Hepatocyte (in vitro differentiated cells): ENCODE data around the gene SMIM24. TPM values are rescaled to one million over a fixed set of nuclear protein-coding genes. Genes with fewer than 3 reads are reported as not detected.
A peak's percentile ranks its signal among the peaks of the same experiment; 100 is the strongest.

Source experiments
- DNase-seq: peaks from one replicate; pipeline ENCODE4 v3.0.0-alpha.2; 2016; ENCODE audit warnings: low spot score
- H2AFZ ChIP-seq: fragments of 200-600 bp; sonication (generic); 2 replicates; pipeline ENCODE4 v1.6.0; 2016; ENCODE audit warnings: antibody characterized with exemption, mild to moderate bottlenecking
- H3K27ac ChIP-seq: fragments of 200-600 bp; sonication (generic); 2 replicates; pipeline ENCODE4 v1.5.1; 2016; ENCODE audit warnings: mild to moderate bottlenecking
- H3K27me3 ChIP-seq: fragments of 200-600 bp; sonication (generic); 2 replicates; pipeline ENCODE4 v1.6.1; 2016
- H3K36me3 ChIP-seq: fragments of 200-600 bp; sonication (generic); replicated peaks from 2 replicates; pipeline ENCODE4 v1.5.1; 2016; ENCODE audit warnings: low read depth; ENCODE audit not compliant: insufficient read depth
- H3K4me1 ChIP-seq: fragments of 200-600 bp; sonication (generic); 2 replicates; pipeline ENCODE4 v1.5.1; 2016; ENCODE audit warnings: mild to moderate bottlenecking, moderate library complexity; ENCODE audit not compliant: insufficient read depth
- H3K4me2 ChIP-seq: fragments of 200-600 bp; sonication (generic); 2 replicates; pipeline ENCODE4 v1.6.0; 2016
- H3K4me3 ChIP-seq: fragments of 200-600 bp; sonication (generic); 2 replicates; pipeline ENCODE4 v1.5.1; 2016; ENCODE audit warnings: mild to moderate bottlenecking
- H3K79me2 ChIP-seq: fragments of 200-600 bp; sonication (generic); 2 replicates; pipeline ENCODE4 v1.6.0; 2017; ENCODE audit warnings: mild to moderate bottlenecking
- H3K9me2 ChIP-seq: fragments of 200-600 bp; sonication (generic); replicated peaks from 2 replicates; pipeline ENCODE4 v1.6.0; 2017; ENCODE audit warnings: mild to moderate bottlenecking; ENCODE audit not compliant: insufficient read depth
- H3K9me3 ChIP-seq: fragments of 200-600 bp; sonication (generic); 2 replicates; pipeline ENCODE4 v1.5.1; 2016; ENCODE audit warnings: low read depth, mild to moderate bottlenecking
- H4K20me1 ChIP-seq: fragments of 200-600 bp; sonication (generic); 2 replicates; pipeline ENCODE4 v1.6.0; 2016; ENCODE audit warnings: mild to moderate bottlenecking; ENCODE audit not compliant: insufficient read depth, poor library complexity, severe bottlenecking
- EZH2 ChIP-seq: fragments of 200-600 bp; sonication (generic); IDR thresholded peaks from 2 replicates; pipeline ENCODE4 v1.6.1; 2016; ENCODE audit warnings: antibody characterized with exemption, mild to moderate bottlenecking, borderline replicate concordance
- EZH2phosphoT487 ChIP-seq: fragments of 200-600 bp; sonication (generic); IDR thresholded peaks from one replicate; pipeline ENCODE4 v1.6.1; 2018; ENCODE audit warnings: antibody characterized with exemption, mild to moderate bottlenecking, low read depth, moderate library complexity; ENCODE audit not compliant: unreplicated experiment, severe bottlenecking
- WGBS: methylation state at CpG from one replicate; pipeline ENCODE4 v1.1.6; 2016; ENCODE audit warnings: low lambda C conversion rate; ENCODE audit errors: missing lambda C conversion rate; 5-methylcytosine and 5-hydroxymethylcytosine counted together
- polyA plus RNA-seq: library from polyadenylated mRNA; unstranded; fragments of >200 nt; fragmentation: Nextera tagmentation; extraction: Ambion mirVana; gene quantifications from 2 replicates; pipeline ENCODE4 v1.2.1, GENCODE V29; 2016
- total RNA-seq: library from RNA; depleted of rRNA; stranded (reverse); fragments of >200 nt; gene quantifications from 2 replicates; pipeline ENCODE4 v1.2.3, GENCODE V29; 2014
- TF ChIP-seq, protein P1 (sequence below): fragments of 200-600 bp; sonication (generic); IDR thresholded peaks from 2 replicates; pipeline ENCODE4 v1.5.1; 2016; ENCODE audit warnings: antibody characterized with exemption, mild to moderate bottlenecking; ENCODE audit not compliant: poor library complexity

The SMIM24 gene
- total and polyA plus RNA-seq, 2 experiments from 2014 or later: 81.2 to 151 TPM

DNA sequence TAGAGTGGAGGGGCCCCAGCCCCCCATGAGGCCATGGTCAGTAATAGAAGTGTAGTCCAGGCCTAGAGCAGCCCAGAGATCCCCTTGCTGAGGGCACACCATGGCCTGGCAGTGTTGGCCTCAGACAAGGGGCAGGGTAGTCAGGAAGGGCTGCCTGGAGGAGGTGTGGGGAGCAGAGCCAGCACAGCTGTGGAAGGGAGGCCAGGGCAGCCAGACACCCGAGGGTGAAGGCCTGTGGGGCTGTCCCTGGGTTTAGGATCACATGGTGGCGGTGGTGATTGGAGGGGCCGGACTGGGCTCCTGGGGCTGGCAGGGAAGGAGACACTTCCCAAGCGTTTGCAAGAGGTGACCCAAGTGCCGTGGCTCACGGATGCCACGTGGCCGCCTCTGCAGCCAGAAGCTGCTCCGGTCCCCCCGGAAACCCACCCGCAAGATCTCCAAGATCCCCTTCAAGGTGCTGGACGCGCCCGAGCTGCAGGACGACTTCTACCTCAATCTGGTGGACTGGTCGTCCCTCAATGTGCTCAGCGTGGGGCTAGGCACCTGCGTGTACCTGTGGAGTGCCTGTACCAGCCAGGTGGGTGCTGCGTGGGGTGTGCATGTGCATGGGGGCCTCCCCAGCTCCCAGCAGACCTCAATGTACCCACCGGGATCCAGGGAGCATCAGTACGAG, 47.0 kb upstream of the SMIM24 start:
- WGBS: over 99% methylated on average over 19 of the region's 21 CpGs
- peaks cover 10% of the 10 kb centered on the region for H4K20me1 ChIP-seq

DNA sequence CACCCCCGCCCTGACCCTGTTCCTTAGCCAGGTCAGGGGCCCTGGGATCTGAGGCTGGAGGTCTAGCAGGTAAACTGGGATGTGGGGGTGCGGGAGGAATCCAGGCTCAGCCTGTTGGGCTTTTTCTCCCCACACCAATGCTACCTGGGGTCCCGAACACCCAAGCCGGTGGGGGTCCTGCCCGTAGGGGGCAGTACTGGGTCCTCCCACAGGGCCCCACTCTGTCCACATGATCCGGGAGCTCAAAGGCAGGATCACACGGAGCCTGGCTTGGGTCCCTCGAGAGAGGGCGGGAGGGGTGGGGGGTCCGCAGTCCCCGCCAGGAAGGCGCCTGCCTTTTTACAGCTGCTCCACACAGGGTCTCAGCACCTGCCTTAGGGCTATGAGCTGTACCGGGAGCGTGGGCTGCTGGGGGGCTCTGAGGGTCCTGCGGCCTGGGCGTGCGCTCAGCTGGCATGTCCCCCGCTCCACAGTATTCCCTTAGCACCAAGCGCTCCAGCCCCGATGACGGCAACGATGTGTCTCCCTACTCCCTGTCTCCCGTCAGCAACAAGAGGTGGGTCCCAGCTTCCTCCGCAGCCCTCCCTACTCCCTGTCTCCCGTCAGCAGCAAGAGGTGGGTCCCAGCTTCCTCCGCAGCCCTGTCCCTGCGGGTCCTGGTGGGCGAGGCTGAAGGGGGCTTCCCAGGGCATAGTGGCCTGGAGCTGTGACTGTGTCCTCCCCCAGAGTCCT, 46.3 kb upstream of the SMIM24 start:
- Histone ChIP-seq H3K4me2 (no peak overlapping the region), H4K20me1 (peaks cover 17% of the 10 kb centered on the region), H3K4me3 (no peak overlapping the region), H3K4me1 (no peaks in the 10 kb centered on the region), H3K9me2 (no peaks in the 10 kb centered on the region), H2AFZ (no peak overlapping the region), H3K36me3 (no peaks in the 10 kb centered on the region), H3K27me3 (no peaks in the 10 kb centered on the region), H3K79me2 (peaks cover 14% of the 10 kb centered on the region), H3K9me3 (no peaks in the 10 kb centered on the region), H3K27ac (no peak overlapping the region)
- TF ChIP-seq EZH2phosphoT487: no peak
- TF ChIP-seq, protein P1, sequence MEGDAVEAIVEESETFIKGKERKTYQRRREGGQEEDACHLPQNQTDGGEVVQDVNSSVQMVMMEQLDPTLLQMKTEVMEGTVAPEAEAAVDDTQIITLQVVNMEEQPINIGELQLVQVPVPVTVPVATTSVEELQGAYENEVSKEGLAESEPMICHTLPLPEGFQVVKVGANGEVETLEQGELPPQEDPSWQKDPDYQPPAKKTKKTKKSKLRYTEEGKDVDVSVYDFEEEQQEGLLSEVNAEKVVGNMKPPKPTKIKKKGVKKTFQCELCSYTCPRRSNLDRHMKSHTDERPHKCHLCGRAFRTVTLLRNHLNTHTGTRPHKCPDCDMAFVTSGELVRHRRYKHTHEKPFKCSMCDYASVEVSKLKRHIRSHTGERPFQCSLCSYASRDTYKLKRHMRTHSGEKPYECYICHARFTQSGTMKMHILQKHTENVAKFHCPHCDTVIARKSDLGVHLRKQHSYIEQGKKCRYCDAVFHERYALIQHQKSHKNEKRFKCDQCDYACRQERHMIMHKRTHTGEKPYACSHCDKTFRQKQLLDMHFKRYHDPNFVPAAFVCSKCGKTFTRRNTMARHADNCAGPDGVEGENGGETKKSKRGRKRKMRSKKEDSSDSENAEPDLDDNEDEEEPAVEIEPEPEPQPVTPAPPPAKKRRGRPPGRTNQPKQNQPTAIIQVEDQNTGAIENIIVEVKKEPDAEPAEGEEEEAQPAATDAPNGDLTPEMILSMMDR: peak; percentile 13
- no peak for DNase-seq
- 97% methylated on average over 17 of the region's 28 CpGs for WGBS

More for the DNA sequence above, 47.0 kb upstream of the SMIM24 start:
- TF ChIP-seq, protein P1: no peak
- TF ChIP-seq EZH2phosphoT487 (no peak), EZH2 (no peak)
- no peak overlapping the region for H3K4me3 ChIP-seq
- H3K4me2 ChIP-seq: no peak overlapping the region
- peaks cover 7% of the 10 kb centered on the region for H3K79me2 ChIP-seq
- no peaks in the 10 kb centered on the region for H3K4me1 ChIP-seq
- no peaks in the 10 kb centered on the region for H3K27me3 ChIP-seq
- no peak overlapping the region for H2AFZ ChIP-seq
- H3K27ac ChIP-seq: no peak overlapping the region
- H3K36me3 ChIP-seq: no peaks in the 10 kb centered on the region
- no peaks in the 10 kb centered on the region for H3K9me3 ChIP-seq
- no peak for DNase-seq
- H3K9me2 ChIP-seq: no peaks in the 10 kb centered on the region

DNA sequence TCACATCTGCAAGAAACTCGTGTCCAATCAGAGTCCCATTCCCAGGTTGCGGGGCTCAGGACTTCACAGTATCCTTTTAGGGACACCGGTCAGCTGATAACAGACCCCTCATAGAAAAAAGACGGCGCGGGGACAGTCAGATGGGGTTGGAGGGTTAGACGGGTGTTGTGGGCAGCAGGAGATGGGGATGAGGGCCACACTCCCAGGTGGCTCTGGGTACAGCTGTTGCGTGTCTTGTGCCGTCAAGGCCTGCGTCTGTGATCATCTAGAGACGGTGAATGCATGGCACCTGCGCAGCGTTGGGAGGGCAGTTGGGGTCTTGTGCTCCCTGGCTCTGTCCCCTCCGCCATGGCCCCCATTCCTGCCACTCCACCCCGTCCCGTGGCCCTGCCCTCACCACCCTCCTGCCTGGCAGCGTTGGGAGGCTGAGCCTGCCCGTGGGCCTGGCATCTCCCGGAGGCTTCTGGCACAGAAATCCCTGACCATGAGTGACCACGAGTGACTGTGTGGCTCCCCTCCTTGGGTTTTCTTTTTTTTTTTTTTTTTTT, 44.7 kb upstream of the SMIM24 start:
- no peaks in the 10 kb centered on the region for H3K36me3 ChIP-seq
- H3K4me1 ChIP-seq: no peaks in the 10 kb centered on the region
- H3K4me3 ChIP-seq: no peak overlapping the region
- TF ChIP-seq EZH2 (no peak), EZH2phosphoT487 (no peak)
- TF ChIP-seq, protein P1: no peak
- 96% methylated on average over 19 of the region's 20 CpGs for WGBS
- H3K4me2 ChIP-seq: no peak overlapping the region
- H3K27me3 ChIP-seq: no peaks in the 10 kb centered on the region
- H3K79me2 ChIP-seq: peaks cover 31% of the 10 kb centered on the region
- H2AFZ ChIP-seq: no peak overlapping the region
- H4K20me1 ChIP-seq: peaks cover 34% of the 10 kb centered on the region
- no peaks in the 10 kb centered on the region for H3K9me2 ChIP-seq
- H3K27ac ChIP-seq: no peak overlapping the region
- H3K9me3 ChIP-seq: no peaks in the 10 kb centered on the region
- no peak for DNase-seq
